SHP77 treated with DMSO at 0.1 percent for 48 hours (cell line): ENCODE measurements around the gene NPY4R.
"Not testable (repeated sequence)": the region's sequence is repeated elsewhere in the genome, so short reads cannot be mapped to it uniquely, and the experiment has no call there.

Experiments used
- DNase-seq: peaks from one replicate; lab custom pipeline; 2025; lab: John Stamatoyannopoulos, UW

Gene NPY4R

GRCh38 chr10:46465765-46466164 lies at the start of gene NPY4R:
TSS of gene NPY4R (minus strand) at chr10:46465958. CDS start at chr10:46462635, 3,323 bp downstream.
- DNase-seq, result not testable (repeated sequence)

GRCh38 chr10:46515366-46515765 lies 49.6 kb upstream of the NPY4R start:
- DNase-seq, result no peak

- no peak for DNase-seq
Observed at GRCh38 chr10:46514899-46515298, 49.1 kb upstream of the NPY4R start.

GRCh38 chr10:46514431-46514861 lies 48.7 kb upstream of the NPY4R start:
- no peak for DNase-seq

GRCh38 chr10:46513333-46513732 lies 47.6 kb upstream of the NPY4R start:
- DNase-seq, result not testable (repeated sequence)

- not testable (repeated sequence) for DNase-seq
Observed at GRCh38 chr10:46512725-46513124, 47.0 kb upstream of the NPY4R start.

GRCh38 chr10:46512002-46512401 lies 46.2 kb upstream of the NPY4R start:
- DNase-seq, result not testable (repeated sequence)

- not testable (repeated sequence) for DNase-seq
Observed at GRCh38 chr10:46499990-46500389, 34.2 kb upstream of the NPY4R start.

GRCh38 chr10:46498985-46499703 lies 33.4 kb upstream of the NPY4R start:
- not testable (repeated sequence) for DNase-seq

- DNase-seq, result not testable (repeated sequence)
Observed at GRCh38 chr10:46497878-46498277, 32.1 kb upstream of the NPY4R start.

- DNase-seq, result not testable (repeated sequence)
Observed at GRCh38 chr10:46497401-46497800, 31.6 kb upstream of the NPY4R start.

GRCh38 chr10:46491364-46492114 lies 25.8 kb upstream of the NPY4R start:
- not testable (repeated sequence) for DNase-seq

GRCh38 chr10:46490285-46490684 lies 24.5 kb upstream of the NPY4R start:
- DNase-seq, result not testable (repeated sequence)

GRCh38 chr10:46486459-46486858 lies 20.7 kb upstream of the NPY4R start:
- DNase-seq, result not testable (repeated sequence)

GRCh38 chr10:46474746-46475320 lies 9.1 kb upstream of the NPY4R start:
- DNase-seq, result not testable (repeated sequence)

- DNase-seq, result not testable (repeated sequence)
Observed at GRCh38 chr10:46473758-46474157, 8.0 kb upstream of the NPY4R start.

GRCh38 chr10:46470134-46470533 lies 4.4 kb upstream of the NPY4R start:
- DNase-seq, result not testable (repeated sequence)

- not testable (repeated sequence) for DNase-seq
Observed at GRCh38 chr10:46468119-46468809, 2.5 kb upstream of the NPY4R start.

- DNase-seq, result not testable (repeated sequence)
Observed at GRCh38 chr10:46463608-46464007, 2.1 kb downstream of the NPY4R start.

GRCh38 chr10:46462276-46462675 lies 3.5 kb downstream of the NPY4R start:
- not testable (repeated sequence) for DNase-seq

- not testable (repeated sequence) for DNase-seq
Observed at GRCh38 chr10:46459579-46459978, 6.2 kb downstream of the NPY4R start.

- DNase-seq, result not testable (repeated sequence)
Observed at GRCh38 chr10:46457071-46457470, 8.7 kb downstream of the NPY4R start.
